ENCODE data around the gene PMEPA1. TPM values are rescaled to one million over a fixed set of nuclear protein-coding genes. Genes with fewer than 3 reads are reported as not detected.
A peak's percentile ranks its signal among the peaks of the same experiment; 100 is the strongest.

Gene PMEPA1
- total RNA-seq, 4 donors from 2014 or later: 3.3 to 5.5 (median 4.6) TPM

DNA sequence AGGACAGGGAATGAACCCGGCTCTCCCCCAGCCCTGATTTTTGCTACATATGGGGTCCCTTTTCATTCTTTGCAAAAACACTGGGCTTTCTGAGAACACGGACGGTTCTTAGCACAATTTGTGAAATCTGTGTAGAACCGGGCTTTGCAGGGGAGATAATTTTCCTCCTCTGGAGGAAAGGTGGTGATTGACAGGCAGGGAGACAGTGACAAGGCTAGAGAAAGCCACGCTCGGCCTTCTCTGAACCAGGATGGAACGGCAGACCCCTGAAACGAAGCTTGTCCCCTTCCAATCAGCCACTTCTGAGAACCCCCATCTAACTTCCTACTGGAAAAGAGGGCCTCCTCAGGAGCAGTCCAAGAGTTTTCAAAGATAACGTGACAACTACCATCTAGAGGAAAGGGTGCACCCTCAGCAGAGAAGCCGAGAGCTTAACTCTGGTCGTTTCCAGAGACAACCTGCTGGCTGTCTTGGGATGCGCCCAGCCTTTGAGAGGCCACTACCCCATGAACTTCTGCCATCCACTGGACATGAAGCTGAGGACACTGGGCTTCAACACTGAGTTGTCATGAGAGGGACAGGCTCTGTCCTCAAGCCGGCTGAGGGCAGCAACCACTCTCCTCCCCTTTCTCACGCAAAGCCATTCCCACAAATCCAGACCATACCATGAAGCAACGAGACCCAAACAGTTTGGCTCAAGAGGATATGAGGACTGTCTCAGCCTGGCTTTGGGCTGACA, 60.8 kb downstream of the PMEPA1 start:
- Histone ChIP-seq H3K36me3 (peaks cover 0 to 20% (median 0%) of the 10 kb centered on the region in 3 donors), H3K9me3 (peaks cover 0 to 4% (median 0%) of the 10 kb centered on the region in 4 donors), H3K27me3 (no peaks in the 10 kb centered on the region), H3K27ac (no peak overlapping the region), H3K4me1 (no peaks in the 10 kb centered on the region), H3K4me3 (no peak overlapping the region)
- TF ChIP-seq CTCF (IDR thresholded peaks at IDR 0.05): no peak
- no peak for TF ChIP-seq POLR2A (IDR thresholded peaks at IDR 0.05)
- DNase-seq: peak in 1 of 3 donors; percentile 7

DNA sequence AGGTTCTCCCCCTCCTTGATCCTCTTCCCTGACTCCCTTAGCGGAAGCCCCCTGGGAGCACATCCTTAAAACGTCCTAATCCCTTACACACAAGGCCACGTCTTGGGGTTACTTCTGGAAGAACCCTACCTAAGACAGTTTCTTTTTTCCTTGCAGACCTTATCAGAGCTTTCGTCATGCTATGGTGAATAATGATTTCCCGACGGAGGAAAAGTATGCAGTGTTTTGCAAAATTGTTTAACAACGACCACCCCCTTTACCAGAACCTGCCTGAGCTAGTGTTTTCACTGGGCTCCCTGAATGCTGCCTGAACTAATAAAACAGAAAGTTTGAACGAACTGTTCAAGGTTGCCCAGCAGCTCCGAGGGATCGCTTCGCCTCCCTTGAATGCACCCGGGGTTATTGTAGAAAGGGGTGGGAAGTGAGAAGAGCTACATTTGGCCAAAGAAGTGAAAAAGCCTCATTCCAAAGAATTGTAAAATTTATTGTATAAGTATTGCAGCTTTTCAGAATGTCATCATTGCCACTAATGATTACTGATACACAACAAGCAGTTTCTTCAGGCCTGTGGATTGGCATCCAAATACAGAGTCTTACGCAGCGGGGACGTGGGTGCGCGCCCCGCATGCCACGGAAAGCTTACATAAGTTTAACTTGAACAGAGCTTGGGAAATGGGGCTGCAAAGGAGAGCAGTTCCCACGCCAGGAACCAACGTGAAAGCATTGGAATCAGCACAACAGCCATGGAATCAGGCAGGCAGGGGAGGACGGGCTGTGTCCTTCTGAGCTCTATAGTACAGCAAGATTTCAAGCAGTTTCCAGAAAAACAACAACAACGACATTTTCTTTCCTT, 61.7 kb downstream of the PMEPA1 start:
- Histone ChIP-seq H3K27me3 (no peaks in the 10 kb centered on the region), H3K36me3 (peaks cover 0 to 20% (median 0%) of the 10 kb centered on the region in 3 donors), H3K27ac (no peak overlapping the region), H3K4me1 (no peaks in the 10 kb centered on the region), H3K9me3 (peaks cover 0 to 4% (median 0%) of the 10 kb centered on the region in 4 donors), H3K4me3 (no peak overlapping the region)
- no peak for TF ChIP-seq POLR2A (IDR thresholded peaks at IDR 0.05)
- no peak for TF ChIP-seq CTCF (IDR thresholded peaks at IDR 0.05)
- DNase-seq: peak in 1 of 3 donors; percentile 13

DNA sequence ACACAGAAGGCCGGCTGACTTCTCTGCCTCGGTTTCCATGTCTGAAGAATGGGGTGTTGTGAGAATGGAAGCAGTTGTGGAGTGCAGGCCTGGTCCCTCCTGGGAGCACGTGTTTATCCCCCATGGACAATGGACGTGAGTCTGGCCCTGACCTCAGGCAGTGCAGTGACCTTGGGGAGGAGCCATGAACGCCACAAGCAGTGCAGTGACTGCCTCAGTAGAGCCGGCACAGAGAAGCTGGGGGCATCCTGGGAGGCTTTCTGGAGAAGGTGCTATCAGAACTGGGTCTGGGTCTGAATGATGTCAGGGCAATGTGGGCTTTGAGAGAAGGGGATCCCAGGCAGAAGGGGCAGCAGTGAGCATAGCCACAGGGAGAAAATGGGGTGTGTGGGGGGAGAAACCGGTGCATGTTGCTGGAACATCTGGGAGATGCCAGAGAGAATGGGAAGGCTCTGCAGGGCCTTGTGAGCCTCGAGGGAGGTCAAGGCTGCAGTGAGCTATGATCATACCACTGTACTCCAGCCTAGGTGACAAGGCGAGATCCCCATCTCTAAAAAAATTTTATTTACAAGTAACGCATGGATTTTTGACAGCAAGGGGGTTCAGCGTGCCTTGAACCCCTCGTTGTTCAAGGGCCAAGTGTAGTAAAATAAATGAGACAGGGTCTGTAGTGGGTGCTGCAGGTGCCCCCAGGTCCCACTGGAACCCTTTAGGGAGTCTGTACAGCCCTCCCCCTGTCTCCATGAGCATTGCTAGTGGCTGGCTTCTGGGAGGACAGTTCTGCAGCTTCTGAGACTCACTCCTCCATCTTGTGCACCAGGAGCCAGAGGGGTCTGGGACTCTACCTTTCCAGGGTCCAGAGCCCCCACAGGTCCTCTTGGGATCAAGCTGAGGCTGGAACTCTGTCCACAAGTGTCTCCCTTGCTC, 62.5 kb downstream of the PMEPA1 start:
- Histone ChIP-seq H3K9me3 (peaks cover 0 to 4% (median 0%) of the 10 kb centered on the region in 4 donors), H3K27me3 (no peaks in the 10 kb centered on the region), H3K36me3 (peaks cover 0 to 13% (median 0%) of the 10 kb centered on the region in 3 donors), H3K4me1 (no peaks in the 10 kb centered on the region), H3K4me3 (no peak overlapping the region), H3K27ac (no peak overlapping the region)
- no peak for TF ChIP-seq CTCF (IDR thresholded peaks at IDR 0.05)
- no peak for TF ChIP-seq POLR2A (IDR thresholded peaks at IDR 0.05)
- DNase-seq: peak in 1 of 3 donors; percentile 9

DNA sequence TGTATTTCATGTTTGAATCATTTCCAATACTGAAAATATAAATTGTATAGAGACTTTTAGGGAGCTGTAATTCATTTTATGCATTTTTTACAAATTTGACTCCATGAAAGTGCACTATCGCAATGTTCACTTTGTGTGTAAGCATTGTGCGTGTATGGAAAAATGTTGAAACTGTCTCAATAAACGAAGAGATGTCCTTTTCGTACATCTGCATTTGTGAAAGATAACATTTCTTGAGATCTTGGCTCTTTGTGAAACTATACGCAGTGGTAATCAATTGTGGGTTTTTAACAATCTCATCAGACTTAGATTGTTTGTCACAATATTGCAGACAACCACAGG, 70.9 kb downstream of the PMEPA1 start:
- no peaks in the 10 kb centered on the region for H3K36me3 ChIP-seq
- TF ChIP-seq POLR2A (IDR thresholded peaks at IDR 0.05): no peak
- TF ChIP-seq CTCF (IDR thresholded peaks at IDR 0.05): no peak
- no peaks in the 10 kb centered on the region for H3K4me1 ChIP-seq
- no peaks in the 10 kb centered on the region for H3K27me3 ChIP-seq
- no peaks in the 10 kb centered on the region for H3K9me3 ChIP-seq
- H3K27ac ChIP-seq: no peak overlapping the region
- no peak for DNase-seq
- no peak overlapping the region for H3K4me3 ChIP-seq

GRCh38 chr20:57638173-57638894, 71.5 kb downstream of the PMEPA1 start:
- no peak for TF ChIP-seq POLR2A (IDR thresholded peaks at IDR 0.05)
- TF ChIP-seq CTCF (IDR thresholded peaks at IDR 0.05): no peak
- H3K27ac ChIP-seq: no peak overlapping the region
- H3K9me3 ChIP-seq: no peaks in the 10 kb centered on the region
- H3K4me1 ChIP-seq: no peaks in the 10 kb centered on the region
- DNase-seq: no peak
- H3K27me3 ChIP-seq: no peaks in the 10 kb centered on the region
- H3K4me3 ChIP-seq: no peak overlapping the region
- no peaks in the 10 kb centered on the region for H3K36me3 ChIP-seq

Measured in Peyer's patch (tissue), 4 donors.